HCT116 (cell line): ENCODE data around the gene CD83. TPM values are rescaled to one million over a fixed set of nuclear protein-coding genes. Genes with fewer than 3 reads are reported as not detected.

Experiments used
- ATAC-seq: fragments of 200-7000 bp; cut with Tn5 transposase; 2 replicates; pipeline ENCODE4 v1.9.1; 2020; ENCODE audit warnings: mild to moderate bottlenecking, moderate library complexity
- BruUV-seq: library from RNA; stranded (reverse); fragments of 400-500 nt; replicated peaks from 2 replicates; lab custom pipeline; 2021; lab: Mats Ljungman, UMichigan
- CTCF ChIA-PET: fragments of 300-600 bp; sonication (Branson Sonifier 250); formaldehyde crosslinking; loops from one replicate; lab custom pipeline; 2021; ENCODE audit warnings: antibody characterized with exemption; lab: Charles Lee
- POLR2A ChIA-PET: fragments of 300-600, 350-600 bp; sonication (Branson Sonifier 250); formaldehyde crosslinking; loops from one replicate; lab custom pipeline; 2021; ENCODE audit warnings: antibody characterized with exemption; lab: Charles Lee
- RAD21 ChIA-PET, 2 experiments: fragments of 300-600 bp; sonication (Branson Sonifier 250); formaldehyde crosslinking; loops; one replicate each; lab custom pipeline; 2023; ENCODE audit warnings: low total read pairs in 2 of 2; ENCODE audit not compliant: uncharacterized antibody in 2 of 2, unreplicated experiment in 2 of 2, low non-redundant PET in 1 of 2; lab: Charles Lee
- DNase-seq: peaks from one replicate; pipeline ENCODE4 v3.0.0-alpha.2; 2010; ENCODE audit warnings: low read depth, low spot score
- H2AFZ ChIP-seq: fragments of 200-600 bp; shearing (Covaris generic), sonication (generic); 2 replicates; pipeline ENCODE4 v1.6.1; 2017; ENCODE audit warnings: low read depth, mixed run types, mixed read lengths, antibody characterized with exemption, low read length; ENCODE audit not compliant: poor library complexity, severe bottlenecking
- H3K27ac ChIP-seq: 2 replicates; pipeline ENCODE4 v1.5.1; 2012; ENCODE audit warnings: low read depth, low read length
- H3K27me3 ChIP-seq: fragments of 200-600 bp; sonication (generic); 2 replicates; pipeline ENCODE4 v1.6.1; 2016; ENCODE audit warnings: mixed run types, low read length, mixed read lengths; ENCODE audit not compliant: insufficient read depth
- H3K36me3 ChIP-seq, 2 experiments: fragments of 200-500 bp in 1 of 2; fragments of 200-600 bp in 1 of 2; sonication (Bioruptor generic) in 1 of 2; sonication (generic) in 1 of 2; 2 replicates each; pipeline versions ENCODE4 v1.5.1 to v1.6.1; 2014 to 2016; ENCODE audit warnings: low read length in 2 of 2, inconsistent platforms in 1 of 2, mixed read lengths in 1 of 2, mixed run types in 1 of 2; ENCODE audit not compliant: insufficient read depth in 2 of 2, control insufficient read depth in 1 of 2
- H3K4me1 ChIP-seq, 2 experiments: fragments of 200-600 bp in 1 of 2; sonication (generic) in 1 of 2; 2 replicates each; pipeline versions ENCODE4 v1.5.1 to v1.6.1; 2012 to 2017; ENCODE audit warnings: low read length in 2 of 2, inconsistent platforms in 1 of 2, mild to moderate bottlenecking in 1 of 2, mixed read lengths in 1 of 2, mixed run types in 1 of 2, moderate library complexity in 1 of 2; ENCODE audit not compliant: insufficient read depth in 2 of 2, control insufficient read depth in 1 of 2
- H3K4me2 ChIP-seq: fragments of 200-600 bp; sonication (generic); 2 replicates; pipeline ENCODE4 v1.6.1; 2017; ENCODE audit warnings: mixed run types, low read length, mixed read lengths
- H3K4me3 ChIP-seq, 2 experiments: fragments of 200-600 bp in 1 of 2; sonication (generic) in 1 of 2; replicated peaks in 1 of 2; 2 replicates each; pipeline ENCODE4 v1.5.1; 2011 to 2016; ENCODE audit warnings: low read length in 2 of 2, control low read depth in 1 of 2, low read depth in 1 of 2, mild to moderate bottlenecking in 1 of 2, mixed read lengths in 1 of 2, mixed run types in 1 of 2
- H3K79me2 ChIP-seq: fragments of 200-600 bp; sonication (generic); 2 replicates; pipeline ENCODE4 v1.6.1; 2017; ENCODE audit warnings: mild to moderate bottlenecking, mixed run types, low read length, moderate library complexity, mixed read lengths; ENCODE audit not compliant: insufficient read depth
- H3K9ac ChIP-seq: fragments of 200-600 bp; sonication (generic); 2 replicates; pipeline ENCODE4 v1.6.1; 2016; ENCODE audit warnings: low read length, mixed read lengths
- H3K9me2 ChIP-seq: fragments of 200-600 bp; sonication (generic), shearing (Covaris generic); 2 replicates; pipeline ENCODE4 v1.6.1; 2017; ENCODE audit warnings: mixed run types, mild to moderate bottlenecking, moderate library complexity; ENCODE audit not compliant: insufficient read depth
- H3K9me3 ChIP-seq, 2 experiments: fragments of 200-500 bp in 1 of 2; fragments of 200-600 bp in 1 of 2; sonication (Bioruptor generic) in 1 of 2; sonication (generic) in 1 of 2; 2 replicates each; pipeline ENCODE4 v1.6.1; 2014 to 2017; ENCODE audit warnings: low read length in 2 of 2, mixed read lengths in 2 of 2, inconsistent platforms in 1 of 2, low read depth in 1 of 2, mild to moderate bottlenecking in 1 of 2, mixed run types in 1 of 2, moderate library complexity in 1 of 2; ENCODE audit not compliant: control insufficient read depth in 1 of 2, insufficient read depth in 1 of 2
- H4K20me1 ChIP-seq: fragments of 200-600 bp; sonication (generic), shearing (Covaris generic); 2 replicates; pipeline ENCODE4 v1.6.1; 2017; ENCODE audit warnings: mixed run types, mild to moderate bottlenecking, moderate library complexity; ENCODE audit not compliant: insufficient read depth
- ATF3 ChIP-seq: IDR thresholded peaks from 2 replicates; pipeline ENCODE4 v1.6.1; 2012
- CBX3 ChIP-seq: IDR thresholded peaks from 2 replicates; pipeline ENCODE4 v1.6.1; 2012; ENCODE audit warnings: low read depth
- CTCF ChIP-seq, 3 experiments: fragments of 200-600 bp in 1 of 3; sonication (generic) in 1 of 3; IDR thresholded peaks in 2 of 3; conservative IDR thresholded peaks in 1 of 3; 2 replicates each; pipeline ENCODE4 v1.5.1; 2012 to 2017; ENCODE audit warnings: low read depth in 2 of 3, low read length in 2 of 3, antibody characterized with exemption in 1 of 3, borderline replicate concordance in 1 of 3, control low read depth in 1 of 3, mild to moderate bottlenecking in 1 of 3, mixed read lengths in 1 of 3, mixed run types in 1 of 3, moderate library complexity in 1 of 3; ENCODE audit not compliant: insufficient read depth in 1 of 3
- ELF1 ChIP-seq: IDR thresholded peaks from 2 replicates; pipeline ENCODE4 v1.6.1; 2012; ENCODE audit warnings: low read depth, borderline replicate concordance
- EZH2 ChIP-seq: fragments of 200-600 bp; sonication (generic); IDR thresholded peaks from 2 replicates; pipeline ENCODE4 v1.6.1; 2017; ENCODE audit warnings: antibody characterized with exemption, mixed run types
- FOSL1 ChIP-seq: IDR thresholded peaks from 2 replicates; pipeline ENCODE4 v1.6.1; 2012; ENCODE audit warnings: low read depth
- POLR2AphosphoS5 ChIP-seq: IDR thresholded peaks from 2 replicates; pipeline ENCODE4 v1.6.1; 2011; ENCODE audit warnings: mild to moderate bottlenecking, low read depth, low read length, moderate library complexity
- REST ChIP-seq: IDR thresholded peaks from 2 replicates; pipeline ENCODE4 v1.6.1; 2012; ENCODE audit warnings: low read depth
- SIN3A ChIP-seq: IDR thresholded peaks from 2 replicates; pipeline ENCODE4 v1.6.1; 2012; ENCODE audit warnings: low read depth
- SRF ChIP-seq: IDR thresholded peaks from 2 replicates; pipeline ENCODE4 v1.6.1; 2012; ENCODE audit warnings: low read depth
- YY1 ChIP-seq: IDR thresholded peaks from 2 replicates; pipeline ENCODE4 v1.6.1; 2011; ENCODE audit warnings: low read length, low read depth, moderate library complexity, mild to moderate bottlenecking; ENCODE audit not compliant: insufficient replicate concordance; ENCODE audit errors: extremely low read depth
- ZBTB33 ChIP-seq: IDR thresholded peaks from 2 replicates; pipeline ENCODE4 v1.6.1; 2011; ENCODE audit warnings: mild to moderate bottlenecking, low read length, moderate library complexity; ENCODE audit not compliant: insufficient replicate concordance; ENCODE audit errors: extremely low read depth
- ZFX ChIP-seq: fragments of 450-650 bp; IDR thresholded peaks from 2 replicates; pipeline ENCODE4 v1.6.1; 2017
- intact Hi-C: fragments of 100-400 bp; cut with micrococcal nuclease; formaldehyde crosslinking; loops from 2 replicates; pipeline ENCODE4 v1.10.0; 2022
- total RNA-seq: library from RNA; stranded (reverse); gene quantifications from one replicate; pipeline ENCODE4 v1.2.1, GENCODE V29; 2021; ENCODE audit not compliant: unreplicated experiment

The CD83 gene
- total RNA-seq, 1 experiment from 2014 or later: 6.0 TPM

GRCh38 chr6:14174226-14174625, 56.7 kb downstream of the CD83 start (continued):
- no peak for TF ChIP-seq REST

- no peak overlapping the region for H3K9ac ChIP-seq
- H3K27me3 ChIP-seq: no peaks in the 10 kb centered on the region
- intact Hi-C loops: no loop called here
- POLR2A ChIA-PET: no interaction called here
- H3K79me2 ChIP-seq: no peaks in the 10 kb centered on the region
- H2AFZ ChIP-seq: no peak overlapping the region
- H4K20me1 ChIP-seq: no peaks in the 10 kb centered on the region
- RAD21 ChIA-PET: no interaction called here
- H3K4me2 ChIP-seq: no peak overlapping the region
- no peaks in the 10 kb centered on the region for H3K9me2 ChIP-seq
- no TSS peak for BruUV-seq
- no peak overlapping the region for H3K27ac ChIP-seq
- DNase-seq (no peak), ATAC-seq (no peak)
- no peaks in the 10 kb centered on the region for H3K4me1 ChIP-seq
- peaks cover 10 to 12% of the 10 kb centered on the region in 2 experiments; a peak in 2 of 4 replicates for H3K9me3 ChIP-seq
- no peaks in the 10 kb centered on the region for H3K36me3 ChIP-seq
- CTCF ChIA-PET: no interaction called here
- no peak overlapping the region for H3K4me3 ChIP-seq
- TF ChIP-seq ZFX: no peak
- TF ChIP-seq CBX3: no peak
- TF ChIP-seq ELF1: no peak
- TF ChIP-seq FOSL1: no peak
- TF ChIP-seq POLR2AphosphoS5: no peak
- TF ChIP-seq ATF3: no peak
- TF ChIP-seq EZH2: no peak
- TF ChIP-seq CTCF (IDR thresholded peaks at IDR 0.05 in 2 of 3, conservative IDR thresholded peaks at IDR 0.05 in 1 of 3; ENCODE audit: borderline replicate concordance in 1 of 3, insufficient read depth in 1 of 3, low read depth in 2 of 3, low read length in 2 of 3): no peak
- no peak for TF ChIP-seq SRF
- TF ChIP-seq REST: no peak
- no peak for TF ChIP-seq ZBTB33
- no peak for TF ChIP-seq YY1
- no peak for TF ChIP-seq SIN3A
These were observed 57.4 kb downstream of the CD83 start for GRCh38 chr6:14174996-14175395.
